SK-N-SH (cell line): ENCODE data around the gene SPDYC. TPM values are rescaled to one million over a fixed set of nuclear protein-coding genes. Genes with fewer than 3 reads are reported as not detected.

Experiments
- CTCF ChIA-PET: fragments of 300-600, 350-600 bp; formaldehyde crosslinking; extraction: SDS; loops from one replicate; lab custom pipeline; 2021; lab: Yijun Ruan, JAX
- POLR2A ChIA-PET: fragments of 350-600 bp; sonication (Branson Sonifier 250); formaldehyde crosslinking; extraction: SDS; loops from one replicate; lab custom pipeline; 2020; ENCODE audit warnings: antibody characterized with exemption, inconsistent platforms; lab: Yijun Ruan, JAX
- DNase-seq: peaks from one replicate; pipeline ENCODE4 v3.0.0; 2012
- H2AFZ ChIP-seq: fragments of 200-600 bp; sonication (generic); 2 replicates; pipeline ENCODE4 v1.8.1; 2016; ENCODE audit warnings: antibody characterized with exemption, mild to moderate bottlenecking, low read depth
- H3F3A ChIP-seq: fragments of 200-600 bp; sonication (generic); replicated peaks from 2 replicates; pipeline ENCODE3; 2016; ENCODE audit warnings: antibody characterized with exemption, mild to moderate bottlenecking; ENCODE audit not compliant: insufficient read depth
- H3K27ac ChIP-seq, 2 experiments: fragments of 200-500 bp in 1 of 2; fragments of 200-600 bp in 1 of 2; sonication (Bioruptor generic) in 1 of 2; sonication (generic), shearing (Covaris generic) in 1 of 2; 2 replicates each; pipeline versions ENCODE4 v1.5.1 to v1.6.1; 2014 to 2016; ENCODE audit warnings: low read depth in 2 of 2, inconsistent platforms in 1 of 2, low read length in 1 of 2, mild to moderate bottlenecking in 1 of 2, mixed read lengths in 1 of 2
- H3K27me3 ChIP-seq: fragments of 200-600 bp; sonication (generic), shearing (Covaris generic); 2 replicates; pipeline ENCODE4 v1.6.1; 2016; ENCODE audit warnings: mixed run types; ENCODE audit not compliant: insufficient read depth
- H3K36me3 ChIP-seq, 2 experiments: fragments of 200-500 bp in 1 of 2; fragments of 200-600 bp in 1 of 2; sonication (Bioruptor generic) in 1 of 2; sonication (generic) in 1 of 2; replicated peaks in 1 of 2; 2 replicates each; pipeline versions ENCODE3 to v1.5.1; 2014 to 2016; ENCODE audit warnings: low read length in 1 of 2, mild to moderate bottlenecking in 1 of 2; ENCODE audit not compliant: insufficient read depth in 2 of 2, control insufficient read depth in 1 of 2
- H3K4me1 ChIP-seq, 2 experiments: fragments of 200-500 bp in 1 of 2; fragments of 200-600 bp in 1 of 2; sonication (Bioruptor generic) in 1 of 2; sonication (generic), shearing (Covaris generic) in 1 of 2; 2 replicates each; pipeline versions ENCODE4 v1.5.1 to v1.6.1; 2014 to 2016; ENCODE audit warnings: low read depth in 1 of 2, low read length in 1 of 2, mixed run types in 1 of 2; ENCODE audit not compliant: insufficient read depth in 2 of 2, control insufficient read depth in 1 of 2
- H3K4me2 ChIP-seq: fragments of 200-600 bp; sonication (generic), shearing (Covaris generic); 2 replicates; pipeline ENCODE4 v1.6.1; 2017; ENCODE audit warnings: mixed run types
- H3K4me3 ChIP-seq, 2 experiments: fragments of 200-500 bp in 1 of 2; fragments of 200-600 bp in 1 of 2; sonication (Bioruptor generic) in 1 of 2; sonication (generic), shearing (Covaris generic) in 1 of 2; 2 replicates each; pipeline versions ENCODE4 v1.5.1 to v1.8.1; 2014 to 2016; ENCODE audit warnings: low read depth in 2 of 2, inconsistent platforms in 1 of 2, low read length in 1 of 2, mild to moderate bottlenecking in 1 of 2, mixed read lengths in 1 of 2, moderate library complexity in 1 of 2
- H3K79me2 ChIP-seq: fragments of 200-600 bp; sonication (generic); 2 replicates; pipeline ENCODE4 v1.8.1; 2017; ENCODE audit warnings: mild to moderate bottlenecking; ENCODE audit not compliant: insufficient read depth
- H3K9ac ChIP-seq: fragments of 200-600 bp; sonication (generic); 2 replicates; pipeline ENCODE4 v1.6.1; 2017; ENCODE audit warnings: mixed run types
- H3K9me2 ChIP-seq: fragments of 200-600 bp; sonication (generic); 2 replicates; pipeline ENCODE4 v1.6.1; 2017; ENCODE audit warnings: mixed run types
- H3K9me3 ChIP-seq: fragments of 200-600 bp; sonication (generic); 2 replicates; pipeline ENCODE4 v1.6.1; 2017; ENCODE audit warnings: mixed run types, mild to moderate bottlenecking, moderate library complexity
- H4K20me1 ChIP-seq: fragments of 200-600 bp; sonication (generic); 2 replicates; pipeline ENCODE4 v1.6.1; 2017; ENCODE audit warnings: mild to moderate bottlenecking, mixed run types; ENCODE audit not compliant: insufficient read depth
- ELF1 ChIP-seq: IDR thresholded peaks from 2 replicates; pipeline ENCODE4 v1.4.0; 2012
- EZH2phosphoT487 ChIP-seq: fragments of 200-600 bp; sonication (generic); IDR thresholded peaks from 2 replicates; pipeline ENCODE4 v1.6.1; 2017; ENCODE audit warnings: low read depth, mixed run types, mild to moderate bottlenecking, antibody characterized with exemption, moderate library complexity, borderline replicate concordance
- FOSL2 ChIP-seq: IDR thresholded peaks from 2 replicates; pipeline ENCODE4 v1.4.0; 2012; ENCODE audit warnings: low read depth, mild to moderate bottlenecking, moderate library complexity, borderline replicate concordance
- FOXM1 ChIP-seq: IDR thresholded peaks from 2 replicates; pipeline ENCODE4 v1.4.0; 2012; ENCODE audit warnings: low read depth, mild to moderate bottlenecking
- JUND ChIP-seq: IDR thresholded peaks from 2 replicates; pipeline ENCODE4 v1.4.0; 2012
- MEF2A ChIP-seq: IDR thresholded peaks from 2 replicates; pipeline ENCODE4 v1.4.0; 2012; ENCODE audit warnings: low read depth, borderline replicate concordance
- POLR2AphosphoS5 ChIP-seq: IDR thresholded peaks from 2 replicates; pipeline ENCODE4 v1.6.1; 2012; ENCODE audit warnings: low read depth, low read length
- RAD21 ChIP-seq: IDR thresholded peaks from 2 replicates; pipeline ENCODE4 v1.6.1; 2012; ENCODE audit warnings: mild to moderate bottlenecking, low read length
- RCOR1 ChIP-seq: fragments of 150-350 bp; IDR thresholded peaks from 2 replicates; pipeline ENCODE4 v1.6.1; 2017; ENCODE audit warnings: antibody characterized with exemption, low read length
- RXRA ChIP-seq: IDR thresholded peaks from 2 replicates; pipeline ENCODE4 v1.4.0; 2012; ENCODE audit warnings: low read depth, mild to moderate bottlenecking, borderline replicate concordance
- SIN3A ChIP-seq: IDR thresholded peaks from 2 replicates; pipeline ENCODE4 v1.6.1; 2012; ENCODE audit warnings: low read depth, mild to moderate bottlenecking, low read length, moderate library complexity, borderline replicate concordance
- TEAD4 ChIP-seq: IDR thresholded peaks from 2 replicates; pipeline ENCODE4 v1.4.0; 2012; ENCODE audit warnings: mild to moderate bottlenecking, borderline replicate concordance; ENCODE audit not compliant: insufficient read depth
- WGBS: methylation state at CpG from one replicate; pipeline ENCODE4 v1.1.6; 2017; ENCODE audit warnings: low lambda C conversion rate; 5-methylcytosine and 5-hydroxymethylcytosine counted together
- polyA plus RNA-seq, 3 experiments: library from polyadenylated mRNA; depleted of rRNA; stranded (reverse); fragments of >200 nt; gene quantifications; 2 replicates each; pipeline ENCODE4 v1.2.3, GENCODE V29; 2012
- TF ChIP-seq, protein P1 (sequence below): IDR thresholded peaks from 2 replicates; pipeline ENCODE4; 2012
- TF ChIP-seq, protein P2 (sequence below): IDR thresholded peaks from 2 replicates; pipeline ENCODE4 v1.4.0; 2012; ENCODE audit warnings: low read depth, borderline replicate concordance
- TF ChIP-seq, protein P3 (sequence below): fragments of 150-350 bp; IDR thresholded peaks from 2 replicates; pipeline ENCODE4 v1.6.1; 2017; ENCODE audit warnings: antibody characterized with exemption, low read length, low read depth, borderline replicate concordance
- TF ChIP-seq, protein P4 (sequence below): fragments of 200-600 bp; sonication (generic); IDR thresholded peaks from 2 replicates; pipeline ENCODE4 v1.6.1; 2017; ENCODE audit warnings: antibody characterized with exemption, mild to moderate bottlenecking, moderate library complexity
- TF ChIP-seq, protein P5 (sequence below): fragments of 150-350 bp; IDR thresholded peaks from 2 replicates; pipeline ENCODE4 v1.6.1; 2016; ENCODE audit warnings: mild to moderate bottlenecking, low read depth, low read length

Gene SPDYC
- polyA plus RNA-seq, 1 of the 3 experiments (the other 2 are of a cell fraction) = not detected

DNA sequence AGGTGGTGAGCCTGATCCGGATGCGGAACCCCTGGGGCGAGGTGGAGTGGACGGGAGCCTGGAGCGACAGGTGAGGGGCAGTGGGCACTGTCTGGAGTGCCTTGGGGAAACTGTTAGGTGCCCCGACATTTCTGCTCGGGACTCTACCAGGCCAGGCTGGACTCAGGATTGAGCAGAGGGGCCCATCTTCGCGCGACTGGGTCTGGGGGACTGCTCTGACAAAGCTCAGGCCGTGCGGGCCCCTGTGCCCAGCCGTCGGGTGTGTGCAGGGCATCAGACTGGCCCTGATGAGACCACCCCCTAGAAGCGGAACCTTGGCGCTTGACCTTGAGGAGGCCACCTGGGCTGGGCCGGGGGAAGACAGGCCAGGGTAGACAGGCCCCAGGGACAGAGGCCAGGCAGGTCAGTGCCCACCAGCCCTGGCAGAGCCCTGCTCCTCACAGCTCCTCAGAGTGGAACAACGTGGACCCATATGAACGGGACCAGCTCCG, 18.0 kb downstream of the SPDYC start:
- H3K9me2 ChIP-seq = no peaks in the 10 kb centered on the region
- no peaks in the 10 kb centered on the region for H3K9me3 ChIP-seq
- peaks cover 22% of the 10 kb centered on the region; the same call in 1 of the 2 replicates for H3K79me2 ChIP-seq
- H3K36me3 ChIP-seq = peaks cover 31 to 44% of the 10 kb centered on the region in 2 experiments
- H3K27ac ChIP-seq = no peak overlapping the region
- peaks cover 4% of the 10 kb centered on the region for H3F3A ChIP-seq
- no peak for DNase-seq
- POLR2A ChIA-PET = no interaction called here
- peaks cover 5% of the 10 kb centered on the region; the same call in 1 of the 2 replicates for H4K20me1 ChIP-seq
- no peak overlapping the region for H2AFZ ChIP-seq
- 100% methylated on average over 8 of the region's 20 CpGs for WGBS
- H3K9ac ChIP-seq = no peak overlapping the region
- H3K4me3 ChIP-seq = no peak overlapping the region
- CTCF ChIA-PET = interaction anchor here (0.8 kb wide), 1 partner anchor 37 kb away, joined by 4 read pairs; no protein-coding TSS in a partner anchor
- no peaks in the 10 kb centered on the region for H3K27me3 ChIP-seq
- H3K4me2 ChIP-seq = no peak overlapping the region
- peaks cover 0 to 4% of the 10 kb centered on the region in 2 experiments; a peak in 1 of 4 replicates for H3K4me1 ChIP-seq
- TF ChIP-seq POLR2AphosphoS5 (no peak), JUND (no peak), EZH2phosphoT487 (no peak)
- TF ChIP-seq, protein P1, sequence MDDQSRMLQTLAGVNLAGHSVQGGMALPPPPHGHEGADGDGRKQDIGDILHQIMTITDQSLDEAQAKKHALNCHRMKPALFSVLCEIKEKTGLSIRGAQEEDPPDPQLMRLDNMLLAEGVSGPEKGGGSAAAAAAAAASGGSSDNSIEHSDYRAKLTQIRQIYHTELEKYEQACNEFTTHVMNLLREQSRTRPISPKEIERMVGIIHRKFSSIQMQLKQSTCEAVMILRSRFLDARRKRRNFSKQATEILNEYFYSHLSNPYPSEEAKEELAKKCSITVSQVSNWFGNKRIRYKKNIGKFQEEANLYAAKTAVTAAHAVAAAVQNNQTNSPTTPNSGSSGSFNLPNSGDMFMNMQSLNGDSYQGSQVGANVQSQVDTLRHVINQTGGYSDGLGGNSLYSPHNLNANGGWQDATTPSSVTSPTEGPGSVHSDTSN = no peak
- TF ChIP-seq, protein P2, sequence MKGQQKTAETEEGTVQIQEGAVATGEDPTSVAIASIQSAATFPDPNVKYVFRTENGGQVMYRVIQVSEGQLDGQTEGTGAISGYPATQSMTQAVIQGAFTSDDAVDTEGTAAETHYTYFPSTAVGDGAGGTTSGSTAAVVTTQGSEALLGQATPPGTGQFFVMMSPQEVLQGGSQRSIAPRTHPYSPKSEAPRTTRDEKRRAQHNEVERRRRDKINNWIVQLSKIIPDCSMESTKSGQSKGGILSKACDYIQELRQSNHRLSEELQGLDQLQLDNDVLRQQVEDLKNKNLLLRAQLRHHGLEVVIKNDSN = no peak
- TF ChIP-seq, all 33 proteins: peak for 0

DNA sequence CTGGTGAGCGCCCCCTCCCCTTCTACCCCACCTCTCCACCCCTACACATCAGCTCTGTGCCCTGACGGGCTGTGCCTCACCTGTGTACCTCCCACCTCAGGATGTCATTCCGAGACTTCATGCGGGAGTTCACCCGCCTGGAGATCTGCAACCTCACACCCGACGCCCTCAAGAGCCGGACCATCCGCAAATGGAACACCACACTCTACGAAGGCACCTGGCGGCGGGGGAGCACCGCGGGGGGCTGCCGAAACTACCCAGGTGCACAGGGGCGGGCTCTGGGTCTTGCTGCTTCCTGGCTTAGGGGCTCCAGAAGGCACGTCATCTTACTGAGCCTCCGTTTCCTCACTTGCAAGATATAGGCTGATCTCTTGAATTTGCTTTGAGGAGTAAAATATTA, 18.5 kb downstream of the SPDYC start:
- Histone ChIP-seq H3K79me2 (peaks cover 18% of the 10 kb centered on the region; the same call in 1 of the 2 replicates), H3K36me3 (peaks cover 31 to 44% of the 10 kb centered on the region in 2 experiments), H3K4me2 (no peak overlapping the region), H3K4me1 (no peaks in the 10 kb centered on the region), H4K20me1 (peaks cover 5% of the 10 kb centered on the region; the same call in 1 of the 2 replicates), H3F3A (peaks cover 4% of the 10 kb centered on the region), H2AFZ (no peak overlapping the region), H3K4me3 (no peak overlapping the region), H3K9me2 (no peaks in the 10 kb centered on the region), H3K27me3 (no peaks in the 10 kb centered on the region), H3K9ac (no peak overlapping the region), H3K27ac (no peak overlapping the region), H3K9me3 (no peaks in the 10 kb centered on the region)
- POLR2A ChIA-PET = no interaction called here
- no peak for DNase-seq
- WGBS = 94% methylated on average over 18 of the region's 18 CpGs
- TF ChIP-seq, protein P3, sequence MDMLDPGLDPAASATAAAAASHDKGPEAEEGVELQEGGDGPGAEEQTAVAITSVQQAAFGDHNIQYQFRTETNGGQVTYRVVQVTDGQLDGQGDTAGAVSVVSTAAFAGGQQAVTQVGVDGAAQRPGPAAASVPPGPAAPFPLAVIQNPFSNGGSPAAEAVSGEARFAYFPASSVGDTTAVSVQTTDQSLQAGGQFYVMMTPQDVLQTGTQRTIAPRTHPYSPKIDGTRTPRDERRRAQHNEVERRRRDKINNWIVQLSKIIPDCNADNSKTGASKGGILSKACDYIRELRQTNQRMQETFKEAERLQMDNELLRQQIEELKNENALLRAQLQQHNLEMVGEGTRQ = no peak
- TF ChIP-seq TEAD4 (no peak), EZH2phosphoT487 (no peak), MEF2A (no peak), SIN3A (no peak), FOSL2 (no peak), RAD21 (no peak), RCOR1 (no peak), FOXM1 (no peak), POLR2AphosphoS5 (no peak), ELF1 (no peak), RXRA (no peak)
- TF ChIP-seq, protein P4, sequence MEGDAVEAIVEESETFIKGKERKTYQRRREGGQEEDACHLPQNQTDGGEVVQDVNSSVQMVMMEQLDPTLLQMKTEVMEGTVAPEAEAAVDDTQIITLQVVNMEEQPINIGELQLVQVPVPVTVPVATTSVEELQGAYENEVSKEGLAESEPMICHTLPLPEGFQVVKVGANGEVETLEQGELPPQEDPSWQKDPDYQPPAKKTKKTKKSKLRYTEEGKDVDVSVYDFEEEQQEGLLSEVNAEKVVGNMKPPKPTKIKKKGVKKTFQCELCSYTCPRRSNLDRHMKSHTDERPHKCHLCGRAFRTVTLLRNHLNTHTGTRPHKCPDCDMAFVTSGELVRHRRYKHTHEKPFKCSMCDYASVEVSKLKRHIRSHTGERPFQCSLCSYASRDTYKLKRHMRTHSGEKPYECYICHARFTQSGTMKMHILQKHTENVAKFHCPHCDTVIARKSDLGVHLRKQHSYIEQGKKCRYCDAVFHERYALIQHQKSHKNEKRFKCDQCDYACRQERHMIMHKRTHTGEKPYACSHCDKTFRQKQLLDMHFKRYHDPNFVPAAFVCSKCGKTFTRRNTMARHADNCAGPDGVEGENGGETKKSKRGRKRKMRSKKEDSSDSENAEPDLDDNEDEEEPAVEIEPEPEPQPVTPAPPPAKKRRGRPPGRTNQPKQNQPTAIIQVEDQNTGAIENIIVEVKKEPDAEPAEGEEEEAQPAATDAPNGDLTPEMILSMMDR = no peak
- TF ChIP-seq, protein P5, sequence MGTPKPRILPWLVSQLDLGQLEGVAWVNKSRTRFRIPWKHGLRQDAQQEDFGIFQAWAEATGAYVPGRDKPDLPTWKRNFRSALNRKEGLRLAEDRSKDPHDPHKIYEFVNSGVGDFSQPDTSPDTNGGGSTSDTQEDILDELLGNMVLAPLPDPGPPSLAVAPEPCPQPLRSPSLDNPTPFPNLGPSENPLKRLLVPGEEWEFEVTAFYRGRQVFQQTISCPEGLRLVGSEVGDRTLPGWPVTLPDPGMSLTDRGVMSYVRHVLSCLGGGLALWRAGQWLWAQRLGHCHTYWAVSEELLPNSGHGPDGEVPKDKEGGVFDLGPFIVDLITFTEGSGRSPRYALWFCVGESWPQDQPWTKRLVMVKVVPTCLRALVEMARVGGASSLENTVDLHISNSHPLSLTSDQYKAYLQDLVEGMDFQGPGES = no peak
- CTCF ChIA-PET = no interaction called here
